Prostate gland (tissue), 2 donors: ENCODE data around the gene PTBP2.

Experiments
- POLR2A ChIP-seq: fragments of 450-650 bp; IDR thresholded peaks from one replicate; pipeline ENCODE4 v1.6.1; 2016; ENCODE audit warnings: antibody characterized with exemption, mild to moderate bottlenecking
- POLR2AphosphoS5 ChIP-seq: sonication (generic); formaldehyde crosslinking; IDR thresholded peaks from one replicate; pipeline ENCODE4 v1.6.1; 2017; ENCODE audit warnings: antibody characterized with exemption
- TF ChIP-seq, protein P1 (sequence below), 4 experiments: fragments of 200-600 bp in 2 of 4; fragments of 450-650 bp in 2 of 4; sonication (generic) in 2 of 4; IDR thresholded peaks; 1 replicate in 3 of 4; 2 replicates in 1 of 4; pipeline ENCODE4 v1.5.1; 2016 to 2019; ENCODE audit warnings: antibody characterized with exemption in 4 of 4, mild to moderate bottlenecking in 2 of 4, moderate library complexity in 2 of 4

DNA sequence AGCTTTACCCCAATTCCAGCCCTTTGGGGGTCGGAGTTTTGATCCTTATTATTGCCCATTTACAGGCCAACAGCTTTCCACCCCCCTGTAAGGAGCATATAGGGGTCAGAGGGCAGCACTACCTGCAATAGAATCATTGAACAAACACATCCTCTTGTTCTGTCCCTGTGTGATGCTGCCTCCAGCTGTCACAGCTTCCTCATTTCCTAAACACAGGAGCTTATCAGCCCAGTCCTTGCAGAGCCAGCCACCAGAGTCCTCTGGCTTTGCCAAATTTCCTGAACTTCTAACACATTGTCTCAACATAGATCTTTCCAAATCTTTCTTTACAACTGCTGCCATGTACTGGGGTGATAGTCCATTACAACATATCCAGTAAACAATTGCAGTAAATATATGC is 32.8 kb upstream of the PTBP2 start:
- TF ChIP-seq, protein P1, sequence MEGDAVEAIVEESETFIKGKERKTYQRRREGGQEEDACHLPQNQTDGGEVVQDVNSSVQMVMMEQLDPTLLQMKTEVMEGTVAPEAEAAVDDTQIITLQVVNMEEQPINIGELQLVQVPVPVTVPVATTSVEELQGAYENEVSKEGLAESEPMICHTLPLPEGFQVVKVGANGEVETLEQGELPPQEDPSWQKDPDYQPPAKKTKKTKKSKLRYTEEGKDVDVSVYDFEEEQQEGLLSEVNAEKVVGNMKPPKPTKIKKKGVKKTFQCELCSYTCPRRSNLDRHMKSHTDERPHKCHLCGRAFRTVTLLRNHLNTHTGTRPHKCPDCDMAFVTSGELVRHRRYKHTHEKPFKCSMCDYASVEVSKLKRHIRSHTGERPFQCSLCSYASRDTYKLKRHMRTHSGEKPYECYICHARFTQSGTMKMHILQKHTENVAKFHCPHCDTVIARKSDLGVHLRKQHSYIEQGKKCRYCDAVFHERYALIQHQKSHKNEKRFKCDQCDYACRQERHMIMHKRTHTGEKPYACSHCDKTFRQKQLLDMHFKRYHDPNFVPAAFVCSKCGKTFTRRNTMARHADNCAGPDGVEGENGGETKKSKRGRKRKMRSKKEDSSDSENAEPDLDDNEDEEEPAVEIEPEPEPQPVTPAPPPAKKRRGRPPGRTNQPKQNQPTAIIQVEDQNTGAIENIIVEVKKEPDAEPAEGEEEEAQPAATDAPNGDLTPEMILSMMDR (IDR thresholded peaks at IDR 0.05): no peak
- TF ChIP-seq POLR2AphosphoS5: no peak
- no peak for TF ChIP-seq POLR2A
